ENCODE measurements around the gene NFATC2. TPM values are rescaled to one million over a fixed set of nuclear protein-coding genes. Genes with fewer than 3 reads are reported as not detected.

NFATC2 gene
- total and polyA plus RNA-seq, 2 of the 8 experiments (the other 6 are each of a cell fraction or from before 2014, with no cell fraction given) = 0.27 to 0.91 TPM

DNA sequence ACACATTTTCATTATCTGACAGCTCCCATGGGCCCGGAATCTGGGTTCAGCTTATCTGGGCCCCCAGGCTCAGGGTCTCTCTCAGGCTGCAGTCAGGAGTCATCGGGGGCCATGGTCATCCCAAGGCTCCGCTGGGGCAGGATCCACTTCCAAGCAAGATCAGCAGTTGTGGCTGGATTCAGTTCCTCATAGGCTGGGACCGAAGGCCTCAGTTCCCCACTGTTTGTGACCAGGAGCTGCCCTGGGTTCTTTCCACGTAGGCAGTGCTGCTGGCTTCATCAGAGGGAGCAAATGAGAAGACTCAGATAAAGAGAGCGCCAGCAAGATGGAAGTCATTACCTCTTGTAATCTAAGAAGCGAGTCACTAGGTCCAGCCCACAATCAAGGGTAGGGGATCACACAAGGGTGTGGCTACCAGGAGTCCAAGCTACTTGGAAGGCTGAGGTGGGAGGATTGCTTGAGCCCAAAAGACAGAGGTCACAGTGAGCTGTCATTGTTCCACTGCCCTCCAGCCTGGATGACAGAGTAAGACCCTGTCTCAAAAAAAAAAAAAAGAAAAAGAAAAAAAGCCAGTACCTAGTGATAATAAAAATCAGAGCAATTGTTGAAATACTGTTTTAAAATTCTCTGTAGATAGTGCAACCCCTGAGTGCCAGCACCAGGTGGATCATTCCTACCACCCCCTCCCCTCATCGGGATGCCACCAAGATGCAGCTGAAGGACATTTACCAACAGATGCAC, 162.7 kb downstream of the NFATC2 start (continued):
- TF ChIP-seq CHD7 (IDR thresholded peaks at IDR 0.05; ENCODE audit: insufficient replicate concordance, low read length) (no peak), KDM5A (IDR thresholded peaks at IDR 0.05; ENCODE audit: low read length) (no peak), ASH2L (IDR thresholded peaks at IDR 0.05; ENCODE audit: low read length) (no peak)
